GM23338 (cell line): ENCODE measurements around the gene POSTN. TPM values are rescaled to one million over a fixed set of nuclear protein-coding genes. Genes with fewer than 3 reads are reported as not detected.

Experiments
- ATAC-seq: fragments of 200-7000 bp; cut with Tn5 transposase; 3 replicates; pipeline ENCODE4 v1.9.1; 2020
- DNase-seq: peaks from one replicate; pipeline ENCODE4 v3.0.0-alpha.2; 2015; ENCODE audit warnings: low spot score
- H2AFZ ChIP-seq: fragments of 200-600 bp; sonication (generic); 2 replicates; pipeline ENCODE4 v1.8.0; 2016; ENCODE audit warnings: antibody characterized with exemption, mild to moderate bottlenecking, moderate library complexity
- H3F3A ChIP-seq: fragments of 200-600 bp; sonication (generic); replicated peaks from 2 replicates; pipeline ENCODE4 v1.8.0; 2017; ENCODE audit warnings: antibody characterized with exemption, mixed run types, low read depth
- H3K27ac ChIP-seq: fragments of 200-600 bp; sonication (generic); 2 replicates; pipeline ENCODE4 v1.6.1; 2016; ENCODE audit warnings: low read depth
- H3K27me3 ChIP-seq: fragments of 200-600 bp; sonication (generic); 2 replicates; pipeline ENCODE4 v1.8.0; 2016; ENCODE audit warnings: mild to moderate bottlenecking, mixed run types, moderate library complexity; ENCODE audit not compliant: insufficient read depth
- H3K36me3 ChIP-seq: fragments of 200-600 bp; sonication (generic); 2 replicates; pipeline ENCODE4 v1.8.0; 2016; ENCODE audit warnings: mild to moderate bottlenecking; ENCODE audit not compliant: insufficient read depth
- H3K4me1 ChIP-seq: fragments of 200-600 bp; sonication (generic); 2 replicates; pipeline ENCODE4 v1.8.0; 2016; ENCODE audit warnings: mild to moderate bottlenecking, moderate library complexity; ENCODE audit not compliant: insufficient read depth
- H3K4me2 ChIP-seq: fragments of 200-600 bp; sonication (generic); 2 replicates; pipeline ENCODE4 v1.7.1; 2017; ENCODE audit warnings: mixed run types
- H3K4me3 ChIP-seq: fragments of 200-600 bp; sonication (generic); 2 replicates; pipeline ENCODE4 v1.6.1; 2016; ENCODE audit warnings: mixed run types
- H3K79me2 ChIP-seq: fragments of 200-600 bp; sonication (generic); replicated peaks from 2 replicates; pipeline ENCODE4 v1.8.0; 2017; ENCODE audit warnings: mild to moderate bottlenecking; ENCODE audit not compliant: insufficient read depth
- H3K9me2 ChIP-seq: fragments of 200-600 bp; sonication (generic); 2 replicates; pipeline ENCODE4 v1.8.0; 2017; ENCODE audit not compliant: insufficient read depth
- H4K20me1 ChIP-seq: fragments of 200-600 bp; sonication (generic); replicated peaks from 2 replicates; pipeline ENCODE4 v1.8.0; 2017; ENCODE audit warnings: mild to moderate bottlenecking; ENCODE audit not compliant: insufficient read depth
- H3K27ac Mint-ChIP-seq: 2 replicates; pipeline ENCODE4 v1.8.0; 2020; ENCODE audit warnings: inconsistent platforms, mild to moderate bottlenecking, moderate library complexity, mixed read lengths
- H3K27me3 Mint-ChIP-seq: 3 replicates; pipeline ENCODE4 v1.8.0; 2022; ENCODE audit warnings: low read depth, mild to moderate bottlenecking, moderate library complexity, mixed read lengths, inconsistent platforms; ENCODE audit not compliant: insufficient read depth, poor library complexity
- H3K36me3 Mint-ChIP-seq: 3 replicates; pipeline ENCODE4 v1.8.0; 2021; ENCODE audit warnings: low read depth, mild to moderate bottlenecking, inconsistent platforms, moderate library complexity, mixed read lengths
- H3K4me1 Mint-ChIP-seq: 3 replicates; pipeline ENCODE4 v1.8.0; 2020; ENCODE audit warnings: mild to moderate bottlenecking, inconsistent platforms, mixed read lengths
- H3K4me3 Mint-ChIP-seq: 3 replicates; pipeline ENCODE4 v1.8.0; 2021; ENCODE audit warnings: moderate library complexity, mild to moderate bottlenecking, inconsistent platforms, mixed read lengths
- H3K9me3 Mint-ChIP-seq: 3 replicates; pipeline ENCODE4 v1.8.0; 2020; ENCODE audit warnings: moderate library complexity, mild to moderate bottlenecking, inconsistent platforms, mixed read lengths
- CREB1 ChIP-seq: fragments of 250-450 bp; sonication (Bioruptor Pico); IDR thresholded peaks from 2 replicates; pipeline ENCODE4 v1.5.0; 2020; ENCODE audit warnings: low read depth, mild to moderate bottlenecking, moderate library complexity
- CTCF ChIP-seq, 2 experiments: fragments of 200-600 bp in 1 of 2; sonication (generic) in 1 of 2; conservative IDR thresholded peaks; 2 replicates each; pipeline versions ENCODE4 v1.5.1 to v1.6.1; 2016 to 2017; ENCODE audit warnings: antibody characterized with exemption in 2 of 2, low read depth in 2 of 2, mild to moderate bottlenecking in 2 of 2, moderate library complexity in 1 of 2
- ETS1 ChIP-seq: IDR thresholded peaks from 2 replicates; pipeline ENCODE4 v1.6.1; 2016; ENCODE audit warnings: antibody characterized with exemption
- EZH2 ChIP-seq: fragments of 200-600 bp; sonication (generic); IDR thresholded peaks from one replicate; pipeline ENCODE4 v1.8.0; 2017; ENCODE audit warnings: antibody characterized with exemption, mild to moderate bottlenecking, low read depth; ENCODE audit not compliant: unreplicated experiment
- EZH2phosphoT487 ChIP-seq: fragments of 200-600 bp; sonication (generic); IDR thresholded peaks from one replicate; pipeline ENCODE4 v1.8.1; 2018; ENCODE audit warnings: antibody characterized with exemption; ENCODE audit not compliant: unreplicated experiment
- JUNB ChIP-seq: IDR thresholded peaks from one replicate; pipeline ENCODE4 v1.6.1; 2016; ENCODE audit warnings: antibody characterized with exemption; ENCODE audit not compliant: unreplicated experiment
- NANOG ChIP-seq: IDR thresholded peaks from 2 replicates; pipeline ENCODE4 v1.6.1; 2016; ENCODE audit warnings: antibody characterized with exemption, borderline replicate concordance
- POLR2AphosphoS5 ChIP-seq: IDR thresholded peaks from 2 replicates; pipeline ENCODE4 v1.6.1; 2016; ENCODE audit warnings: antibody characterized with exemption, low read depth
- REST ChIP-seq: IDR thresholded peaks from one replicate; pipeline ENCODE4 v1.6.1; 2018; ENCODE audit warnings: antibody characterized with exemption; ENCODE audit not compliant: unreplicated experiment
- STAT1 ChIP-seq: IDR thresholded peaks from one replicate; pipeline ENCODE4 v1.6.1; 2016; ENCODE audit warnings: antibody characterized with exemption; ENCODE audit not compliant: unreplicated experiment
- ZNF114 ChIP-seq: fragments of 250-450 bp; sonication (Bioruptor Pico); IDR thresholded peaks from 2 replicates; pipeline ENCODE4 v1.5.0; 2020; ENCODE audit warnings: mild to moderate bottlenecking, moderate library complexity
- ZNF331 ChIP-seq: fragments of 250-450 bp; sonication (Bioruptor Pico); IDR thresholded peaks from 2 replicates; pipeline ENCODE4 v1.5.0; 2020; ENCODE audit warnings: low read depth, mild to moderate bottlenecking, moderate library complexity
- ZNF462 ChIP-seq: fragments of 250-450 bp; sonication (Bioruptor Pico); IDR thresholded peaks from 2 replicates; pipeline ENCODE4 v1.5.0; 2020; ENCODE audit warnings: mild to moderate bottlenecking, moderate library complexity
- polyA plus RNA-seq: library from polyadenylated mRNA; unstranded; fragments of >200 nt; fragmentation: Nextera tagmentation; extraction: Ambion mirVana; gene quantifications from 2 replicates; pipeline ENCODE4 v1.2.1, GENCODE V29; 2016
- total RNA-seq: library from RNA; depleted of rRNA; stranded (reverse); fragments of >200 nt; shearing (Covaris generic); gene quantifications from 2 replicates; pipeline ENCODE4 v1.2.3, GENCODE V29; 2014

Gene POSTN
- total and polyA plus RNA-seq, 2 experiments from 2014 or later = 0.21 to 0.31 TPM

GRCh38 chr13:37647031-37647650 is 48.6 kb upstream of the POSTN start:
- Mint-ChIP-seq H3K9me3 (no peaks in the 10 kb centered on the region), H3K4me1 (peaks cover 17% of the 10 kb centered on the region), H3K4me3 (no peak overlapping the region), H3K36me3 (no peaks in the 10 kb centered on the region), H3K27ac (no peak overlapping the region), H3K27me3 (no peaks in the 10 kb centered on the region)
- H3K27ac ChIP-seq = no peak overlapping the region
- H4K20me1 ChIP-seq = no peaks in the 10 kb centered on the region
- H3K9me2 ChIP-seq = peaks cover 6% of the 10 kb centered on the region; the same call in 1 of the 2 replicates
- peak overlapping the region; percentile 24; the same call in 1 of the 2 replicates for H2AFZ ChIP-seq
- peak; percentile 87 for ATAC-seq
- no peaks in the 10 kb centered on the region for H3F3A ChIP-seq
- H3K79me2 ChIP-seq = no peaks in the 10 kb centered on the region
- peak; percentile 3 for DNase-seq
- no peak overlapping the region for H3K4me3 ChIP-seq
- H3K36me3 ChIP-seq = no peaks in the 10 kb centered on the region
- H3K4me1 ChIP-seq = peaks cover 15% of the 10 kb centered on the region
- no peak for TF ChIP-seq NANOG
- TF ChIP-seq ETS1 = no peak
- TF ChIP-seq CREB1 = no peak
- no peak for TF ChIP-seq ZNF462 (CRISPR knock-in tag)
- TF ChIP-seq CTCF (conservative IDR thresholded peaks at IDR 0.05; ENCODE audit: low read depth in 2 of 2) = no peak
- no peak for TF ChIP-seq ZNF114
- TF ChIP-seq STAT1 = no peak
- no peak for TF ChIP-seq REST
- TF ChIP-seq EZH2 = no peak
- TF ChIP-seq ZNF331 (CRISPR knock-in tag) = no peak
- no peak for TF ChIP-seq POLR2AphosphoS5
- no peak for TF ChIP-seq JUNB
- no peak for TF ChIP-seq EZH2phosphoT487
- no peak overlapping the region for H3K4me2 ChIP-seq
- H3K27me3 ChIP-seq = no peaks in the 10 kb centered on the region
